Stimulated activated CD8-positive, alpha-beta memory T cell treated with anti-CD3 and anti-CD28 coated beads, Interleukin-7, amount 100 ng/mL, for 48 hours (primary cell): ENCODE data around the gene RAPSN.

Experiments used
- DNase-seq, 2 donors: peaks; one replicate each; pipeline ENCODE4 v3.0.0-alpha.2; 2020; ENCODE audit warnings: low read depth in 1 of 2; ENCODE audit errors: extremely low read depth in 1 of 2

The RAPSN gene

GRCh38 chr11:47391711-47392432, 57.1 kb downstream of the RAPSN start:
- DNase-seq: no peak

DNA sequence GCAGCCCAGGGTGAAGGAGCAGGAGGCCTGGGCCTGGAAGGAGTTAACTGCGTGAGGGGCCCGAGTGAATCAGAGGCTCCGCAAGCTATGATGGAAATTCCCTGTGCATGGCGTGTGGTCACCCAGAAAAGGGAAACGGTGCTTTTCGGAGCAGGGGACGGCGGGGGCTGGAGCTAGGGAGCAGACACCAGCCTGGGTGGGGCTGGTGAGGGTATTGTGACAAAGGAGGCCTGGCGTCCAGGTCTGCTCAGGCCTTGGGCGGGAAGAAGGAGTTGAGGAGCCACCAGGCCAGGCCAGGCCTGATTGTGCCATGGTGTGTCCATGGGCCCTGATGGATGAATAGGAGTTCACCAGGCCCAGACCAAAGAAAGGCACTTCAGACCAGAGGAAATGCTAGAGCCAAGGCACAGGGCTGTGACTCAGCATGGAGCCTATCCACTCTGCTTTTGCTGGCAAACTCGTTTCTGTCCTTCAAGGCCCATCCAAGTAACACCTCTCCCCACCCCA, 57.8 kb downstream of the RAPSN start:
- DNase-seq: no peak

- no peak for DNase-seq
Measured at GRCh38 chr11:47390422-47390760, 58.5 kb downstream of the RAPSN start.

DNA sequence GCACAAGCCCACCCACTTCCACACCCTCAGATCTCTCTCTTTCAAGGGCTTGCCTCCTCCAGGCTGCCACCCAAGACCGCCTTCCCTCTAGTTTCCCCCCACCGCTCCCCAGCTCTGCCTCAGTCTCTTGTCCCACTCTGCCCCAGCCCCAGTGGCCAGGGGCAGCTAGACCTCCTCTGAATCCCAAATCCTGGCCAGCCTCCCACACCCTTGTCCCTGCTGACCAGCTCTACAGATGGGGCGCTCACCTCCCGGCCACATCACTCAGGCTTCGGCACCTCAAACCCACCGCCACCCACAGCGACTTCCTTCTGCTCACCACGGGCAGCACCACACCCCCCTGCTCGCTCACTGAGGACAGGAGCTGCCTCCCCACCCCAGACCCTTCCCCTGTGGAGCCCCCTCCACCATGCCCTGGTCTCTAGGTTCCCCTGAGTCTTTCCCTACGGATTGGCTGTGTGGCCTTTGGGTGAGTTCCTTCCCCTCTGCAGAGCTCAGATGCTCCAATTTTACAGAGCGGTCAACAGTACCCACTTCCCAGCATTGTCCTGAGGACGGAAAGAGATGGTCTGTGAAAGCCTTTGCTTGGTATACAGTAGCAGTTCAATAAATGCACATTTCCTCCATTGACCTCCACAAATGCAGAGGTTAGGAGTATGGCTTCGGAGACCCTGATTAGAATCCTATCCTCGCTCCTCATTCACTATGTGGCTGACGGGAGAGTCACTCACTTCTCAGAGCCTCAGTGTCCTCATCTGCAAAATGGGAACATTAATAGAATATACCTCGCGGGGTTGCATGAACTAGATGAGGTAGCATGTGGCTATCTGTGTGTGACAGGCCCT, 59.1 kb downstream of the RAPSN start:
- DNase-seq: no peak

DNA sequence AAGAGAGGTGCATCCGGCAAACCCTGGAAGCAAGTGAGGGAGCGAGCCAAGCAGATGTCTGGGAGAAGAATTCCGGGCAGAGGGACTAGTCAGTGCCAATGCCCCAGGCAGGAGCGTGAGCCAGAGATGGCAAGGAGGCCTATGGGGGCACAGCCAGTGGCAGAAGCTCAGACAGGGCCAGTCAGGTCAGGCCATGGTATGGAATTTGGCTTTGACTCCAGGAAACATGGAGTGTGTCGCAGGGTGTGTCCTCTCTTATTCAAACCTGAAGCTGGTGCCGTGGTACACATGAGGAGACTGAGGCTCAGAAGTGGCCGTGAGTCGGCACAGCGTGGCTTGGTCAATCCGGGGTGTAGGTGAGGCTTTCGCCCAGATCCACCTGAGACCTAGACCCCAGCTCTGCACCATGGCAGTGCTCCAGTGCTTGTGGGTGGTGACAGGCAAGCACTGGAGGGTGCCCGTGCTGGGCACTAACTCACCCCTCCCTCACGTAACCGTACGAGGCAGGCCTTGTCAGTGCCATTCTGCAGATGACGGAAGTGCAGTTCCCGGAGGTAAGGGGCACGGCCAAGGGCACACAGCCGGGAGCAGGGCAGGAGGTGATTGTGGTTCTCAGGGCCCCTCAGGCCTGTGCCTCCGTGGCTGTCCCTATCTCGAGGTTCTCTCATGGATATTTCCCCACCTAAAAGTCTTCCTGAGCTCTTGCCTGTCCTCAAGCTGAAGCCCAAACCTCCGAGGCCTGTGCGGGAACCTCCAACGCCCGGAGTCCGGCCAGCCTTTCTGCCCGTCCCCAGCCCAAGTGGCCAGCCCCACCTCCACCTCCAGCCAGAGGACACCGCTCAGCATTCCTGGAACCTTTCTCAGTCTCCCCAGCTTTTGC, 60.0 kb downstream of the RAPSN start:
- no peak for DNase-seq

GRCh38 chr11:47387944-47388696, 60.8 kb downstream of the RAPSN start:
- no peak for DNase-seq
